EL (cell line): ENCODE results near the gene TMEM270.
"Not testable (repeated sequence)": the region's sequence is repeated elsewhere in the genome, so short reads cannot be mapped to it uniquely, and the experiment has no call there.

Source experiments
- DNase-seq: peaks from one replicate; pipeline ENCODE4 v3.0.0-alpha.2; 2016

Gene TMEM270

GRCh38 chr7:73833251-73833919, 27.6 kb upstream of the TMEM270 start:
- no peak for DNase-seq

GRCh38 chr7:73834626-73835191, 26.2 kb upstream of the TMEM270 start:
- DNase-seq, result no peak

- not testable (repeated sequence) for DNase-seq
Measured at GRCh38 chr7:73837167-73837566, 23.8 kb upstream of the TMEM270 start.

- DNase-seq, result no peak
Measured at GRCh38 chr7:73838642-73839041, 22.3 kb upstream of the TMEM270 start.

GRCh38 chr7:73839290-73839689, 21.7 kb upstream of the TMEM270 start:
- no peak for DNase-seq

GRCh38 chr7:73839743-73840714, 20.9 kb upstream of the TMEM270 start:
- no peak for DNase-seq

- DNase-seq, result no peak
Measured at GRCh38 chr7:73840715-73841379, 20.1 kb upstream of the TMEM270 start.

GRCh38 chr7:73841689-73842066, 19.3 kb upstream of the TMEM270 start:
- no peak for DNase-seq

GRCh38 chr7:73842067-73842976, 18.6 kb upstream of the TMEM270 start, which contains the start of gene METTL27:
Gene METTL27 (minus strand): TSS chr7:73842516. CDS start chr7:73842140, 376 bp downstream.
- peak; percentile 93 for DNase-seq

GRCh38 chr7:73844131-73844547, 16.8 kb upstream of the TMEM270 start:
- no peak for DNase-seq

GRCh38 chr7:73844848-73845460, 16.0 kb upstream of the TMEM270 start:
- DNase-seq, result peak; percentile 82

GRCh38 chr7:73845701-73846195, 15.2 kb upstream of the TMEM270 start:
- not testable (repeated sequence) for DNase-seq

- DNase-seq, result no peak
Measured at GRCh38 chr7:73847941-73848723, 12.8 kb upstream of the TMEM270 start.

- DNase-seq, result peak; percentile 97
Measured at GRCh38 chr7:73850781-73851207, 10.2 kb upstream of the TMEM270 start.

- DNase-seq, result peak; percentile 98
Measured at GRCh38 chr7:73851410-73852338, 9.3 kb upstream of the TMEM270 start.

- DNase-seq, result no peak
Measured at GRCh38 chr7:73852500-73852899, 8.5 kb upstream of the TMEM270 start.

GRCh38 chr7:73856941-73857340, 4.0 kb upstream of the TMEM270 start:
- no peak for DNase-seq

GRCh38 chr7:73858807-73859206, 2.2 kb upstream of the TMEM270 start:
- no peak for DNase-seq

GRCh38 chr7:73861305-73861704, 346 bp downstream of the TMEM270 start:
- no peak for DNase-seq
